ENCODE measurements around the gene NDUFA8.

GRCh38 chr9:122133984-122134535, 25.5 kb downstream of the NDUFA8 start:
- no peak for TF ChIP-seq CTCF (IDR thresholded peaks at IDR 0.05)
- TF ChIP-seq EP300 (IDR thresholded peaks at IDR 0.05), result no peak
- TF ChIP-seq POLR2AphosphoS5 (IDR thresholded peaks at IDR 0.05), result no peak
- no peak for TF ChIP-seq POLR2A (IDR thresholded peaks at IDR 0.05)
